Measurements from ENCODE around the gene DARS1. TPM values are rescaled to one million over a fixed set of nuclear protein-coding genes. Genes with fewer than 3 reads are reported as not detected.

The DARS1 gene
- total and polyA plus RNA-seq, 3 donors from 2014 or later: 32.3 to 45.7 (median 39.5) TPM

DNA sequence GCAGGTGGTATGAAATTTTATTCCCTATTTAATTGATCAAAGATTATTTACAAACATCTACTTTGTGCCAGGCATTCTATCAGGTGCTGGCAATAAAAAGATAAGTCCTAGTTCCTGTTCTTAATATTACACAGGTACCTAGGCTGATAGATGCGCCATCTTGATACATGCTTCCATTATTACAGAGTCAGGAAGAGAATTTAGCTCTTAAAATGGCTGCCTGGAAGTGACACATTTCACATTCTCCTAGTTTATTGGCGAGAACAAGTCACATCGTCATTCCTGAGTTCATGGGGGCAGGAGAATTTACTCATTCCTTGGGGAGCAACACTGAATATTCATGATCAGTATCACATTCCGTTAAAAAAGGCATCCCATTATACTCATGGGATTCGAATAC is 1.1 kb upstream of the DARS1 start:
- no peaks in the 10 kb centered on the region for H3K27me3 ChIP-seq
- H3K4me1 ChIP-seq: peaks cover 3% of the 10 kb centered on the region
- H3K36me3 ChIP-seq (ENCODE audit: low read depth, missing control alignments): no peaks in the 10 kb centered on the region
- no peak overlapping the region for H3K4me3 ChIP-seq
- H3K27ac ChIP-seq: no peak overlapping the region
- WGBS, 2 donors: 74 to 75% methylated on average over 5 of the region's 5 CpGs
- no peaks in the 10 kb centered on the region for H3K9me3 ChIP-seq
- intact Hi-C loops (cut with DNase I; ENCODE audit: low total_unique reads): no loop called here
- DNase-seq: no peak
- no peak for TF ChIP-seq POLR2A (IDR thresholded peaks at IDR 0.05)
- TF ChIP-seq, protein P1, sequence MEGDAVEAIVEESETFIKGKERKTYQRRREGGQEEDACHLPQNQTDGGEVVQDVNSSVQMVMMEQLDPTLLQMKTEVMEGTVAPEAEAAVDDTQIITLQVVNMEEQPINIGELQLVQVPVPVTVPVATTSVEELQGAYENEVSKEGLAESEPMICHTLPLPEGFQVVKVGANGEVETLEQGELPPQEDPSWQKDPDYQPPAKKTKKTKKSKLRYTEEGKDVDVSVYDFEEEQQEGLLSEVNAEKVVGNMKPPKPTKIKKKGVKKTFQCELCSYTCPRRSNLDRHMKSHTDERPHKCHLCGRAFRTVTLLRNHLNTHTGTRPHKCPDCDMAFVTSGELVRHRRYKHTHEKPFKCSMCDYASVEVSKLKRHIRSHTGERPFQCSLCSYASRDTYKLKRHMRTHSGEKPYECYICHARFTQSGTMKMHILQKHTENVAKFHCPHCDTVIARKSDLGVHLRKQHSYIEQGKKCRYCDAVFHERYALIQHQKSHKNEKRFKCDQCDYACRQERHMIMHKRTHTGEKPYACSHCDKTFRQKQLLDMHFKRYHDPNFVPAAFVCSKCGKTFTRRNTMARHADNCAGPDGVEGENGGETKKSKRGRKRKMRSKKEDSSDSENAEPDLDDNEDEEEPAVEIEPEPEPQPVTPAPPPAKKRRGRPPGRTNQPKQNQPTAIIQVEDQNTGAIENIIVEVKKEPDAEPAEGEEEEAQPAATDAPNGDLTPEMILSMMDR (IDR thresholded peaks at IDR 0.05): no peak

DNA sequence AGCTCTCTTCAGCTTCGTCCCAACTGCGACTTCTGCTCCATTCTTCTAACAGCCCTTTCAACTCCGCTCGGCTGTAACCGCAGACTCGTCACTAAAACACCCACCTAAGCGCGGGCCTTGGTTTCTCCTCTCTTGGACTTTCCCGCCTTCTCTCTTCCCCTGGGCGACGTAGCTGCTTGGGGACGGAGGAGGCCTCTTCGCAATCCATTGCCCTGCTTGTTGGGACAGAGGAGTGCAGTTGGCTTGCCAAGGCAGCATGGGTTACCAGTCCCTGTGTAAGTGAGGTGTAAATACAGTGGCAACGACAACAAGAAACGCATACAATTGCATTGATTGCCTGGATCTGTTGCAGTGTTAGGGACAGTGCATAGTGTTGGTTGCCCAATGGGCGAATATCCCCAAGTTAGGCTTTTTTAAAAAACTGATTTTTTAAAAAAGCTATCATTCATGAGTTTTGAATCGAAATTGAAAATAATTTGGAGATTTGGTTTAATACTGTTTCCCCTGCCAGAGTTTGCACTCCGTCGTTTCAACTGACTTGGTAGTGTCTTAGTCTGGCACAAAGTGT is 484 bp upstream of the DARS1 start:
- Histone ChIP-seq H3K4me1 (peaks cover 3% of the 10 kb centered on the region), H3K4me3 (peak overlapping the region; percentile 83 to 96), H3K9me3 (no peaks in the 10 kb centered on the region), H3K27ac (peak overlapping the region; percentile 87 to 88), H3K27me3 (no peaks in the 10 kb centered on the region), H3K36me3 (ENCODE audit: low read depth, missing control alignments) (no peaks in the 10 kb centered on the region)
- TF ChIP-seq POLR2A (IDR thresholded peaks at IDR 0.05): no peak
- TF ChIP-seq, protein P1 (IDR thresholded peaks at IDR 0.05): no peak
- DNase-seq: no peak
- intact Hi-C loops (cut with DNase I; ENCODE audit: low total_unique reads): no loop called here
- 16 to 17% methylated on average over 19 of the region's 19 CpGs for WGBS, 2 donors

GRCh38 chr2:135984199-135985017 is 1.0 kb downstream of the DARS1 start:
- no peaks in the 10 kb centered on the region for H3K36me3 ChIP-seq (ENCODE audit: low read depth, missing control alignments)
- H3K9me3 ChIP-seq: no peaks in the 10 kb centered on the region
- 8 to 12% methylated on average over 6 of the region's 6 CpGs for WGBS, 2 donors
- H3K27ac ChIP-seq: peak overlapping the region; percentile 87 to 88
- H3K4me3 ChIP-seq: peak overlapping the region; percentile 83 to 96
- peaks cover 3% of the 10 kb centered on the region for H3K4me1 ChIP-seq
- no peaks in the 10 kb centered on the region for H3K27me3 ChIP-seq
- DNase-seq: no peak
- intact Hi-C loops (cut with DNase I; ENCODE audit: low total_unique reads): no loop called here
- TF ChIP-seq POLR2A (IDR thresholded peaks at IDR 0.05): no peak
- TF ChIP-seq, protein P1 (IDR thresholded peaks at IDR 0.05): no peak

GRCh38 chr2:135980434-135981079 is 4.9 kb downstream of the DARS1 start:
- H3K9me3 ChIP-seq: no peaks in the 10 kb centered on the region
- no peaks in the 10 kb centered on the region for H3K36me3 ChIP-seq (ENCODE audit: low read depth, missing control alignments)
- DNase-seq: no peak
- intact Hi-C loops (cut with DNase I; ENCODE audit: low total_unique reads): no loop called here
- no peak overlapping the region for H3K27ac ChIP-seq
- no peak overlapping the region for H3K4me3 ChIP-seq
- 87 to 89% methylated on average over 5 of the region's 5 CpGs for WGBS, 2 donors
- peaks cover 3% of the 10 kb centered on the region for H3K4me1 ChIP-seq
- TF ChIP-seq POLR2A (IDR thresholded peaks at IDR 0.05): no peak
- TF ChIP-seq, protein P1 (IDR thresholded peaks at IDR 0.05): no peak
- no peaks in the 10 kb centered on the region for H3K27me3 ChIP-seq
